ENCODE results near the gene LRPAP1. TPM values are rescaled to one million over a fixed set of nuclear protein-coding genes. Genes with fewer than 3 reads are reported as not detected.

LRPAP1 gene
- total and polyA plus RNA-seq, 2 donors, result 52.5 to 67.7 TPM

- Histone ChIP-seq H3K36me3 (ENCODE audit: control insufficient read depth in 2 of 2, insufficient read depth in 2 of 2, low read length in 1 of 2) (peaks cover 70 to 100% of the 10 kb centered on the region in 2 donors), H3K27me3 (ENCODE audit: control insufficient read depth in 2 of 2, insufficient read depth in 1 of 2, low read length in 1 of 2) (no peaks in the 10 kb centered on the region), H3K4me3 (ENCODE audit: low read length in 2 of 2) (no peak overlapping the region), H3K27ac (ENCODE audit: low read depth in 1 of 2, low read length in 1 of 2) (no peak overlapping the region), H3K4me1 (ENCODE audit: control insufficient read depth in 2 of 2, insufficient read depth in 2 of 2, low read length in 2 of 2) (no peaks in the 10 kb centered on the region), H3K9me3 (ENCODE audit: control insufficient read depth in 2 of 2, insufficient read depth in 1 of 2, low read length in 1 of 2) (no peaks in the 10 kb centered on the region)
- WGBS, result 98% methylated on average over 49 of the region's 49 CpGs
- no peak for DNase-seq (ENCODE audit: low read depth in 6 of 9, low spot score in 9 of 9)
Observed at GRCh38 chr4:3517731-3518510, 14.3 kb downstream of the LRPAP1 start.

DNA sequence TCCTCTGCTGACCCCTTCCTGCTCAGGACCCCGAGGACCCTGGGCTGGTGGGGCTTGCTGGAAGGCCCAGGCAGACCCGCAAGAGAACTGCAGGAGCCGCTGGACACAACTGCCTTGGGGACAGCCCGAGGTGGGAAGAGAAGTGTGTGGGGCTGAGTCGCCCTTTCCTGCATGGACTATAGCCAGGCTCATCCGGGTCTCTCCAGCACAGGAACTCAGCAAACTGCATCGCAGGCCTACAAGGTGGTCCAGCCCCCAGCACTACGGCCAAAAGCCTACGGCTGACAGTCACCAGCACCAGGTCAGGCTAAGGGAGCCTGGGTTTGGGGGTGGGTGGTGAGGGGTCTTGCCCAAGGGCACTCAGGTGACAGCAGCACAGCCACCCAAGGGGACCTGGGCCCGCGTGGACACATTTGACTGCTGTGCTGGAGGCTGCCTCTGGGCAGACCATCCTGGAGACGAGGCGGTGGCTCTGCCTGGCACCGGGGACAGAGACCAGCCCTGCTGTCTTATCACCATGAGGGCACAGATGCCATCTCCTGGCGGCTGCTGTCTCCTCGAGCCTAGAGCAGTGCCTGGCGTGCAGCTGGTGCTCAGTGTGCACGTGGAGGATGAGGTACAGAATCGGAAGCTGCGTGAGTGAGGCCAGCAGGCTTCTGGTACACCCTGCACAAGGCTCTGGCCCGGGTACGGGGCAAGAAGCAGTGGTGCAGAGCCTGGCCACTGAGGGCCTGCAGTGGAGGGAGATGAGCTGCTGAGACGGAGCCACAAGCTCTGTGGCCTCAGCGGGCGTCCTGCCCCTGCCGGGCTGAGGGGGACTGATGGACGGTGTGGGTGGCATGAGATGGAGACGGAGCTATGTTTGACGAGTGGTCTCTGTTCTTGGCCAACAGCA lies 15.1 kb downstream of the LRPAP1 start:
- Histone ChIP-seq H3K27ac (ENCODE audit: low read depth in 1 of 2, low read length in 1 of 2) (no peak overlapping the region), H3K4me1 (ENCODE audit: control insufficient read depth in 2 of 2, insufficient read depth in 2 of 2, low read length in 2 of 2) (no peaks in the 10 kb centered on the region), H3K9me3 (ENCODE audit: control insufficient read depth in 2 of 2, insufficient read depth in 1 of 2, low read length in 1 of 2) (no peaks in the 10 kb centered on the region), H3K4me3 (ENCODE audit: low read length in 2 of 2) (no peak overlapping the region), H3K36me3 (ENCODE audit: control insufficient read depth in 2 of 2, insufficient read depth in 2 of 2, low read length in 1 of 2) (peaks cover 75 to 100% of the 10 kb centered on the region in 2 donors), H3K27me3 (ENCODE audit: control insufficient read depth in 2 of 2, insufficient read depth in 1 of 2, low read length in 1 of 2) (no peaks in the 10 kb centered on the region)
- DNase-seq (ENCODE audit: low read depth in 6 of 9, low spot score in 9 of 9), result no peak
- WGBS, result 98% methylated on average over 29 of the region's 29 CpGs

DNA sequence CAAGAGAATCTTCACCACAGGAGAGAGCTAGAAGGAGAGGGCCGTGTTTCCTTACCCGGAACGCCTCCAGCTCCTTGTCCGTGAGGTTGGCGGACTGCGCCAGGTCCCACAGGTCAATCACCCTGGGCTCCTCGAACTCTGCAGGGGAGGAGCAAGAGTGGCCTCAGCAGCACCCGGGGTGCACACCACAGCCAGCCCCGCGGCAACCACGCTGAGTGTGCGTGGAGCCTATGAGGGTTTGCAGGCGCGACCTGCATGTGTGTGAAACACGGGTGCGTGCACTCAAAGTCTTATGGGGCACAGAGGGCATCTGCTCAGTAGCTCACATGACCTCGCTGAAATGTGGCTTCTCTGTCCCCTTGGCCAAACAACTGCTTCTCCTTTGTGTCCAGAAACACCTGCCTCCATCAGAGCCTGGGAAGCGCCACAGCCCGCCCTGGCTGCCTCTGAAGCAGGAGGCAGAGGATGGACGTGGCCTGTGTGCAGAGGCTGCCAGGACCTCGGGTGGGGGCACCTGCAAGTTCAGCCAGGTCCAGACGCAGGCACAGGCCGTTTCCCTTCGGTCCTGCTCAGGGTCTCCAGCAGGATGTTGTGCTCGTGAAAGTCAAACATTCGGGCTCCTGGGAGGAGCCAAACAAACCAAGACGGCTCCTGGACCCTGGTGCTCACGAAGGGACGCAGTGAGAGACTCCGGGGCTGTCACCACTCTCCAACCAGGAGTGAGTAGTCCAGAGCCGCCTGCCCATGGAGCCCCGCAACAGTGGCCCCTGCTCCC lies 16.0 kb downstream of the LRPAP1 start:
- H3K27ac ChIP-seq (ENCODE audit: low read depth in 1 of 2, low read length in 1 of 2), result no peak overlapping the region
- DNase-seq (ENCODE audit: low read depth in 6 of 9, low spot score in 9 of 9), result no peak
- H3K27me3 ChIP-seq (ENCODE audit: control insufficient read depth in 2 of 2, insufficient read depth in 1 of 2, low read length in 1 of 2), result no peaks in the 10 kb centered on the region
- 98% methylated on average over 32 of the region's 32 CpGs for WGBS
- H3K36me3 ChIP-seq (ENCODE audit: control insufficient read depth in 2 of 2, insufficient read depth in 2 of 2, low read length in 1 of 2), result peaks cover 74 to 97% of the 10 kb centered on the region in 2 donors
- H3K4me1 ChIP-seq (ENCODE audit: control insufficient read depth in 2 of 2, insufficient read depth in 2 of 2, low read length in 2 of 2), result no peaks in the 10 kb centered on the region
- peaks cover 0 to 2% of the 10 kb centered on the region in 2 donors for H3K9me3 ChIP-seq (ENCODE audit: control insufficient read depth in 2 of 2, insufficient read depth in 1 of 2, low read length in 1 of 2)
- no peak overlapping the region for H3K4me3 ChIP-seq (ENCODE audit: low read length in 2 of 2)

DNA sequence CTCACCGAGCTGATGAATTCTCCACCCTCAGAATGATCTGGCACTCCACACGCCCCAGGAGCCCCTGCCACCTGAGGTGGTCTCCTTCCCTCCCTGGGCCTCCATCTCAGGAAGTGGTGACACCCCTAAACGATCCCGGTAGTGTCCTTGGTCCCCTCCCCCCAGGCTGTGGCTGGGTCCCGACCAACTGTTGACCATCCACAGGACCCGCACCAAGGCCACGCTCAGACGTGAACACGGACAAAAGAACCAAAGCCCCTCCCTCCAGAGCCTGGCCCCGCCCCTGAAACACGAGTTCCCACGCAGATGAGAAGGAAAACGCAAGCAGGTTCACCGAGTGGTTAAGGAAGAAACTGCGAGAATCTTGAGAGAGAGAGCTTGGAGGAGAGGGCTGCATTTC lies 16.6 kb downstream of the LRPAP1 start:
- peaks cover 0 to 2% of the 10 kb centered on the region in 2 donors for H3K9me3 ChIP-seq (ENCODE audit: control insufficient read depth in 2 of 2, insufficient read depth in 1 of 2, low read length in 1 of 2)
- WGBS, result 93% methylated on average over 15 of the region's 15 CpGs
- H3K36me3 ChIP-seq (ENCODE audit: control insufficient read depth in 2 of 2, insufficient read depth in 2 of 2, low read length in 1 of 2), result peaks cover 73 to 97% of the 10 kb centered on the region in 2 donors
- no peaks in the 10 kb centered on the region for H3K27me3 ChIP-seq (ENCODE audit: control insufficient read depth in 2 of 2, insufficient read depth in 1 of 2, low read length in 1 of 2)
- no peak overlapping the region for H3K27ac ChIP-seq (ENCODE audit: low read depth in 1 of 2, low read length in 1 of 2)
- no peaks in the 10 kb centered on the region for H3K4me1 ChIP-seq (ENCODE audit: control insufficient read depth in 2 of 2, insufficient read depth in 2 of 2, low read length in 2 of 2)
- no peak overlapping the region for H3K4me3 ChIP-seq (ENCODE audit: low read length in 2 of 2)
- no peak for DNase-seq (ENCODE audit: low read depth in 6 of 9, low spot score in 9 of 9)

GRCh38 chr4:3514806-3515501 lies 17.3 kb downstream of the LRPAP1 start:
- Histone ChIP-seq H3K4me3 (ENCODE audit: low read length in 2 of 2) (no peak overlapping the region), H3K4me1 (ENCODE audit: control insufficient read depth in 2 of 2, insufficient read depth in 2 of 2, low read length in 2 of 2) (no peaks in the 10 kb centered on the region), H3K9me3 (ENCODE audit: control insufficient read depth in 2 of 2, insufficient read depth in 1 of 2, low read length in 1 of 2) (peaks cover 0 to 2% of the 10 kb centered on the region in 2 donors), H3K36me3 (ENCODE audit: control insufficient read depth in 2 of 2, insufficient read depth in 2 of 2, low read length in 1 of 2) (peaks cover 66 to 96% of the 10 kb centered on the region in 2 donors), H3K27ac (ENCODE audit: low read depth in 1 of 2, low read length in 1 of 2) (no peak overlapping the region), H3K27me3 (ENCODE audit: control insufficient read depth in 2 of 2, insufficient read depth in 1 of 2, low read length in 1 of 2) (no peaks in the 10 kb centered on the region)
- DNase-seq (ENCODE audit: low read depth in 6 of 9, low spot score in 9 of 9), result no peak
- 97% methylated on average over 31 of the region's 31 CpGs for WGBS

DNA sequence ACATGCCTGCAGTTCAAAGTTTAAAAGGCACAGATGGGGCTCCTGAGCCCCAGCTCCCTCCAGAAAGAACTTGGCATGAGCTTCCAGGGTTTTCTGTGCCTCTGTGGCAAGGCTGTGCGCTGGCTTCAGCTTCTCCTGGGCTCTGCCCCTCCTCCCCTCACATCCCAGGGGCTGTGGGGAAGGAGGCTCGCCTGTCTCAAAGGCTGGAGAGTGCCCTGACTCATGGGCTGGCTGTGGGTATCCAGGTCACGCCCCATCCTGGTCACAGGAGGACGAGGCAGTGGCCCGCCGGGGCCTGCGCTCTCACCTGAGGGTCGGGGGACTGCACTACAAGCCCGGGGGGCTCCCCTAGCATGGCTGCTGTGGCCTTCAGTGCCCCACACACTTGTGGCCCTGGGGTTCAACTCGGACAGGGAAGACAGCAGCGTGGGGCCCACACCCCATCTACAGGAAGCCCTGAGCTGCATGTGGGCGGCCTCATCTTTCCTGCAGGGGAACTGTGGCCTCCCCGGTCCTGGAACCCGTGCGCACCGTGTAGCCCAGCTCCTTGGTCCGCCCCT lies 17.9 kb downstream of the LRPAP1 start:
- Histone ChIP-seq H3K36me3 (ENCODE audit: control insufficient read depth in 2 of 2, insufficient read depth in 2 of 2, low read length in 1 of 2) (peaks cover 60 to 91% of the 10 kb centered on the region in 2 donors), H3K4me3 (ENCODE audit: low read length in 2 of 2) (no peak overlapping the region), H3K27me3 (ENCODE audit: control insufficient read depth in 2 of 2, insufficient read depth in 1 of 2, low read length in 1 of 2) (no peaks in the 10 kb centered on the region), H3K9me3 (ENCODE audit: control insufficient read depth in 2 of 2, insufficient read depth in 1 of 2, low read length in 1 of 2) (peaks cover 0 to 2% of the 10 kb centered on the region in 2 donors), H3K4me1 (ENCODE audit: control insufficient read depth in 2 of 2, insufficient read depth in 2 of 2, low read length in 2 of 2) (no peaks in the 10 kb centered on the region), H3K27ac (ENCODE audit: low read depth in 1 of 2, low read length in 1 of 2) (no peak overlapping the region)
- no peak for DNase-seq (ENCODE audit: low read depth in 6 of 9, low spot score in 9 of 9)
- WGBS, result 95% methylated on average over 17 of the region's 17 CpGs

DNA sequence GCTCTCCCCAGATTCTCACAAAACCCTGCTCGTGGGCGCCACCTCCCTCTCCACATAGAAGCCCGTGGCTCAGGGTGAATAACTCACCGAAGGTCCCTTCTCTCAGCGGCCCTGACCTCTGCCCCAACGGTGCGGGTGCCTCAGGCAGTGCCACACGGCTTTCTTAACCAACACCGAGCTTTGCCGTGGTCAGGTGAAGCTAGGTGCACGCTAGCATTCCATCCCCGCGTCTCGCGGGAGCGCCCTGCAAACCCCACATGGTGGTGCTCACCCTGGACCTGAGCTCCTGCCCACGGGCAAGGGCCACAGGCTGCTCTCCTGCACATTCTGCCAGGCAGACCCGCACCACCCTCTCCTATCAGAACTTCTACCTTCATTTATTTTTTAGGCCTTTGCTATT lies 18.4 kb downstream of the LRPAP1 start:
- no peak overlapping the region for H3K4me3 ChIP-seq (ENCODE audit: low read length in 2 of 2)
- no peak overlapping the region for H3K27ac ChIP-seq (ENCODE audit: low read depth in 1 of 2, low read length in 1 of 2)
- no peaks in the 10 kb centered on the region for H3K4me1 ChIP-seq (ENCODE audit: control insufficient read depth in 2 of 2, insufficient read depth in 2 of 2, low read length in 2 of 2)
- WGBS, result 98% methylated on average over 18 of the region's 18 CpGs
- no peak for DNase-seq (ENCODE audit: low read depth in 6 of 9, low spot score in 9 of 9)
- no peaks in the 10 kb centered on the region for H3K27me3 ChIP-seq (ENCODE audit: control insufficient read depth in 2 of 2, insufficient read depth in 1 of 2, low read length in 1 of 2)
- H3K36me3 ChIP-seq (ENCODE audit: control insufficient read depth in 2 of 2, insufficient read depth in 2 of 2, low read length in 1 of 2), result peaks cover 58 to 89% of the 10 kb centered on the region in 2 donors
- H3K9me3 ChIP-seq (ENCODE audit: control insufficient read depth in 2 of 2, insufficient read depth in 1 of 2, low read length in 1 of 2), result peaks cover 0 to 2% of the 10 kb centered on the region in 2 donors

DNA sequence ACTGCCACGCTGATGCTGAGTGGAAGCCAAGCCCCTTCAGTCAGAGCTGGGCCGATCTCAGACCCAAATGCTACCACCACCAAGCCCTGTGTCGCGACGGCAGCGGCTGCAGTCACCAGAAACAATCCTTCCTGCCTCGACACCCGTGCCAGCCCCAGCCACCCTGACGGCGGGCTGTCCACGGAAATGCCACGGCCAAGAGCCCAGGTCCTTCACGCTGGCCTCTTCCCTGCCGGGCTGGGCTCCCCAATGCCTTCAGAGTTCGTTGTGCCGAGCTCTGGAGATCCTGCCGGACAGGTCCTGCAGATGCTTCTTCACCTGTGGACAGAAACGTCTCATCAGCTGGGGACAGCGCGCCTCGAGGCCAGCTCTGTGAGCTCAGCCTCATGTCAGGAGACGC lies 19.5 kb downstream of the LRPAP1 start:
- Histone ChIP-seq H3K9me3 (ENCODE audit: control insufficient read depth in 2 of 2, insufficient read depth in 1 of 2, low read length in 1 of 2) (peaks cover 0 to 2% of the 10 kb centered on the region in 2 donors), H3K27ac (ENCODE audit: low read depth in 1 of 2, low read length in 1 of 2) (no peak overlapping the region), H3K27me3 (ENCODE audit: control insufficient read depth in 2 of 2, insufficient read depth in 1 of 2, low read length in 1 of 2) (no peaks in the 10 kb centered on the region), H3K36me3 (ENCODE audit: control insufficient read depth in 2 of 2, insufficient read depth in 2 of 2, low read length in 1 of 2) (peaks cover 65 to 86% of the 10 kb centered on the region in 2 donors), H3K4me1 (ENCODE audit: control insufficient read depth in 2 of 2, insufficient read depth in 2 of 2, low read length in 2 of 2) (no peaks in the 10 kb centered on the region), H3K4me3 (ENCODE audit: low read length in 2 of 2) (no peak overlapping the region)
- WGBS, result 97% methylated on average over 22 of the region's 22 CpGs
- no peak for DNase-seq (ENCODE audit: low read depth in 6 of 9, low spot score in 9 of 9)

Data from thymus (tissue), 11 donors.